Measurements from ENCODE around the gene RASA4B.
"Not testable (repeated sequence)": the region's sequence is repeated elsewhere in the genome, so short reads cannot be mapped to it uniquely, and the experiment has no call there.

Gene RASA4B

GRCh38 chr7:102474116-102474515 is 43.5 kb downstream of the RASA4B start:
- DNase-seq (ENCODE audit: low spot score), result not testable (repeated sequence)

- TF ChIP-seq CTCF (IDR thresholded peaks at IDR 0.05; ENCODE audit: extremely low read depth, missing control alignments), result no peak
- DNase-seq (ENCODE audit: low spot score), result no peak
These were observed 44.1 kb downstream of the RASA4B start for GRCh38 chr7:102473271-102473991.

GRCh38 chr7:102472126-102473041 is 45.2 kb downstream of the RASA4B start:
- no peak for DNase-seq (ENCODE audit: low spot score)
- TF ChIP-seq CTCF (IDR thresholded peaks at IDR 0.05; ENCODE audit: extremely low read depth, missing control alignments), result no peak

GRCh38 chr7:102471791-102472125 is 45.8 kb downstream of the RASA4B start:
- TF ChIP-seq CTCF (IDR thresholded peaks at IDR 0.05; ENCODE audit: extremely low read depth, missing control alignments), result no peak

GRCh38 chr7:102469972-102470825 is 47.4 kb downstream of the RASA4B start:
- no peak for DNase-seq (ENCODE audit: low spot score)
- no peak for TF ChIP-seq CTCF (IDR thresholded peaks at IDR 0.05; ENCODE audit: extremely low read depth, missing control alignments)

More at GRCh38 chr7:102471791-102472125, 45.8 kb downstream of the RASA4B start:
- DNase-seq (ENCODE audit: low spot score), result no peak

GRCh38 chr7:102469351-102469971 is 48.1 kb downstream of the RASA4B start:
- no peak for DNase-seq (ENCODE audit: low spot score)
- no peak for TF ChIP-seq CTCF (IDR thresholded peaks at IDR 0.05; ENCODE audit: extremely low read depth, missing control alignments)
